NCI-H128 (cell line): ENCODE results near the gene FAM53C.
"Not testable (repeated sequence)": the region's sequence is repeated elsewhere in the genome, so short reads cannot be mapped to it uniquely, and the experiment has no call there.

ENCODE experiments used
- DNase-seq: peaks from one replicate; lab custom pipeline; 2025; ENCODE audit not compliant: unreplicated experiment; lab: John Stamatoyannopoulos, UW

The FAM53C gene

DNA sequence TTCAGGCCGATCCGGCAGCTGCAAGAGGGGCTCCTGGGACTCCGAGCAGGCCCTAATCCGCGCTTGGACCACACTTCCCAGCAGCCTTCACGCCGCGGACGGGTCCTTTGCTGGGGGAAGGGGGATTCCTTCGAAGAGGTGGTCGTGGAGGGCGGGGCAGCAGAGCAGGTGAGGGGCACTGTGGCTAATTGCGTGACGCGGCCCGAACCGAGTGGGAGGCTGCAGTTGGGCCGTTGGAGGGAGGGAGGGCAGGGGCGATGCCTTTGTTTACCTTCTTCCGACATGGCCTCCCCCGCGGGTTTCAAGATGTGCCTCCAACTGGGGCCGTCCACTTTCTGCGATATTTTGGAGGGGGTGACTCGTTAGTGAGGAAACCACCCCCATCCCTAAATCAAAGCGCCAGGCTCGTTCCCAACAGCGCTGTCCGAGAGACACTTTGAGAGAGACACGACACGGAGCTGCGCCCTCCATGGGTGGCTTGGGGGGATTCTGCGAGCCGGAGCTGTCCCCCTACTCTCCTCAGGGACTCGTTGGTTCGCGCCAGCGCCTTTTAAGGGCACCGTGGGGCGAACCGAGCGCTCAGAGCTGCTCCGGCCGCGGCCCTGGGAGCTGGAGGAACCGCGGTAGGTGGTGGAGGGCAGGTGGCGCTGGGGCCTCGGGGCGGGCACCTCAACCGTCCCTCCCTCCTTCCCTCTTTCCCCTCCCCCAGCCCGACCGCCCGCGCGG, at the start of gene FAM53C:
FAM53C (plus strand) TSS at position 582 of the 726 bp plus-strand sequence. CDS start 3,070 bp downstream, outside the sequence.
- DNase-seq: peak; percentile 74

- DNase-seq: no peak
Observed at GRCh38 chr5:138289296-138289695, 48.8 kb upstream of the FAM53C start.

DNA sequence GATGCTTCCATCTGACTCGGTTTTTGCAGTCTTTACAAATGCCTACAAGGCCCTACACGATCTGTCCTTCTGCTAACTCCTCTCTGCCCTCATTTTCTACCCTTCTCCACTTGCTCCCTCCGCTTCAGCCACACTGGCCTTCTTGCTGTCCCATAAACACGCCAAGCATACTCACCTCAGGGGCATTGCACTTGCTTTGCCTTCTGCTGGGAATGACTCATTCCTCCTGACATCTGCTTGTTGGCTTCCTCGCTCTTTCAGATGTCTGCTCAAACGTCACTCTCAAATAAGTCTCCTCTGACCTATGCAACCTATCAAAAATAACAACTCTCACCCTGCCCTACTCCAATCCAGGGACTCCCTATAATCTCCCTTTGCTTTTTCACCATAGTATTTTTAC, 34.7 kb upstream of the FAM53C start:
- DNase-seq: no peak

GRCh38 chr5:138305797-138306196, 32.3 kb upstream of the FAM53C start:
- DNase-seq: no peak

DNA sequence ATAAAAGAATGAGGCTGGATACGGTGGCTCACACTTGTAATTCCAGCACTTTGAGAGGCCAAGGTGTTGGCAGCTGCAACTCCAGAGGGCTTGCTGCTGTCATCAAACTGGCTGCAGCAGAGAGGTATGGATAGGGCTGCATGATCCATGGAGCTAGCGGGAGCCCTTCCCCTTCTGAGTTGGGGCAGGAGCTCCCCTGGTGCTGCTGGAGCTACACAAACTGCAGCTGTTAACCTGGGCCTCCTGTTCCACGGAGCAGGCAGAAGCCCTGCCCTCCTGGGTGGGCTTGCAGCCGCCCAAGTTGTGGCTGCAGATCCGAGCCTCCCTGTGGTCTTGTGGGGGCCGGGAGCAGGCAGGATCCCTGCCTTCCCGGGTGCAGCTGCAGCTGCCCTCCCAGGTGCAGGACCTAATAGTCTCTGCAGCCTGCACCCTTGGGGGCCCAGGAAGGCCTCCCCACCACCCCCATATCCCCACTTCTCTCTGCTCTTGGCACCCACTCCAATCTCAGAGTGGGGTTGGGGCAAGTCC, 22.3 kb upstream of the FAM53C start:
- DNase-seq: no peak

DNA sequence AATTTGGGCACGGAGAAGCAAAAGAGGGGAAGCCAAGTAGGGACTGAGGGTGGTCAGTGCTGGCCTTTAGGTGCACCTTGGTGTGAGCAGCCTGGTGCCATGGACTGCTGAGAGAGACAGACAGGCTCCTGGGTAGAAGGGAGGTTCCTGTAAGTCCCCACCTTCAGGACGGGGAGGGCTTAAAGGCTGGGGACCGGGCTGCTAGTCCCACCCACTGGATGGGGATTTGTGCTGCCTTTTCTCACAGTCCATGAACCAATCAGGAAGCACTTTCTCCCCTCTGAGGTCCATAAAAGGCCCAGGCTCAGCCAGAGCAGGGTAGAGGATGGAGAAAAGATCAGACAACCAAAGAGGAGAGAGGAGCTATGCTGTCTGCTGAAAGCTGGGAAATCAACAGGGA, 21.7 kb upstream of the FAM53C start:
- no peak for DNase-seq

DNA sequence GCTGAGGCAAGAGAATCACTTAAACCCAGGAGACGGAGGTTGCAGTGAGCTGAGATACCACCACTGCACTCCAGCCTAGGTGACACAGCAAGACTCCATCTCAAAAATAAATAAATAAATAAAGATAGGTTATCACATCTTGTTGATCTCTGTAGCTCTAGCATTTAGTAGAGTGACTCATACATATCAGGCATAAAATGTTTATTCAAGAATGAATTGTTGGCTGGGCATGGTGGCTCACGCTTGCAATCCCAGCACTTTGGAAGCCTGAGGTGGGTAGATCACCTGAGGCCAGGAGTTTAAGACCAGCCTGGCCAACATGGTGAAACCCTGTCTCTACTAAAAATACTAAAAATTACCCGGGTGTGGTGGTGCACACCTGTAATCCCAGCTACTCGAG, 19.9 kb upstream of the FAM53C start:
- not testable (repeated sequence) for DNase-seq

DNA sequence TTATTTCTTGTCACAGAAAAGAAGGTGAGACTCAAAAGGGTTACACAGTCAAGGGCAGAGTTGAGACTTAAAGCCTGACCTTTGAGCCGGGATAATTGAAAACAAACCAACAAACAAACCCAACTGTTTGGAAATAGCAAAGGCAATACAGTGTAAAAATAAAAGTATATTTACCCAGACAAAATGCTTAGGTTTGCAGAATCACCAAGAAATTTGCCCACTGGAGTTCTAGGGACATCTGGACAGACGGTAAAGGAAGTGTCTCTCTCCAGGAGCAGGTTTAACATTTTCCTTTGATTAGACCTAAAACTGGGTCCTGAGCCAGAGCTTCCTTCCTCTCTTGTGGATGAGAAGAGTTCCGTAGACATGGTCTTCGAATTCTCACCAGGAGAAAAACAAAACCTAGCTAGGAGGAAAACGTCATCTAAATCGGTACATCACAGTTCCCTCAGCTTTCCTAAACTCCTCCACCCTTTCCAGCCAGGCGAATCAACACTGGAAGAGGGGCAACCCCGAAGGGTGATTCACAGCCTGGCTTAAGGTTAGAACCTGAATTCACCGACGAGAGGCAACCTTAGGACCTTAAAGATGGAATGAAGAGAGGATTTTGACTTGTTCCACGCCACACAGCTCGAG, 7.1 kb upstream of the FAM53C start:
- DNase-seq: no peak

DNA sequence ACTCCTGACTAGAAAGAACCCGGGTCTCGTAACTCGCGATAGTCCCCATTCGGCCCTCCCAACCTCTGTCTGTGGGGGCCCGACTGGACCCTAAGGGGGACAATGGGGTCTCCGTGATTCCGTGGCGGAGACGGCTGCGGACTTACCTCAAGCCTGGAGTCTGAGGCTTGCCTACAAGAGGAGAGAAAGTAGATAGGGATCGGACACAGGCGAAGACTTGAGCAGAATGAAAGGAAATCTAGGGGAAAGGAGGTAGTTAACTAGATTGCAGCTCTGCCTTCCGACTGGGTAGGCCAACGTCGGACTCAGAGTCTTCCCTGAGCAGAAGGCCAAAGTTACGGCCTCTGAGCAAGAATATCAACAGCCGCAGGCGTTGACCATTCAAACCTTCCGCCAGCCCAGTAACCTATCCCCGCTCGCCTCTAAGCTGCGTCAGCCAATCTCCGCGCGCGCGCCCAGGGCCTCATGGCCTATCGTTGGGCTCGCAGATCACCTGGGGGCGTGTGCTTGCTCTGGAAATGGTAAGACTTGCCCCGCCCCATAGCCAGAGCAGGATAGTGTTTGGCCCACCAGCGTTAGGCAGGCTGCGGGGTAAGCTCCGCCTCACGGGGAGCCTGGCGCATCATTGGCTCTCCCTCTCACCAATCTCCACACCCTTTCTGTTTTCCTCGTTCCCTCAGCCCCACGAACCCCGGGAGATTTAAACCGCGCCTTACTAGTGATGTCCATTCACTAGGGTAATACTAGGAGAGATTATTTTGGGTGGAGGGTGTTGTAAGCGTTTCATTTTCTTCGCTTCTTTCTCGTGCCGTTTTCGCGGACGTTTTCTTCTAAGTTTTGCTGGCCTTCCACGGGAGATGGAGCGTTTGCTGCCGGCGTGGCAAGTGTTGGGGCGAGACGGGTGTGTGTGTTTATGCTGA, 6.4 kb upstream of the FAM53C start, which contains the start of gene CDC25C:
CDC25C (minus strand) TSS at position 356 of the 920 bp plus-strand sequence. CDS start 624 bp downstream, outside the sequence.
- peak; percentile 92 for DNase-seq

GRCh38 chr5:138334867-138335447, 3.1 kb upstream of the FAM53C start:
- DNase-seq: no peak

GRCh38 chr5:138336952-138337684, 948 bp upstream of the FAM53C start:
- DNase-seq: no peak

DNA sequence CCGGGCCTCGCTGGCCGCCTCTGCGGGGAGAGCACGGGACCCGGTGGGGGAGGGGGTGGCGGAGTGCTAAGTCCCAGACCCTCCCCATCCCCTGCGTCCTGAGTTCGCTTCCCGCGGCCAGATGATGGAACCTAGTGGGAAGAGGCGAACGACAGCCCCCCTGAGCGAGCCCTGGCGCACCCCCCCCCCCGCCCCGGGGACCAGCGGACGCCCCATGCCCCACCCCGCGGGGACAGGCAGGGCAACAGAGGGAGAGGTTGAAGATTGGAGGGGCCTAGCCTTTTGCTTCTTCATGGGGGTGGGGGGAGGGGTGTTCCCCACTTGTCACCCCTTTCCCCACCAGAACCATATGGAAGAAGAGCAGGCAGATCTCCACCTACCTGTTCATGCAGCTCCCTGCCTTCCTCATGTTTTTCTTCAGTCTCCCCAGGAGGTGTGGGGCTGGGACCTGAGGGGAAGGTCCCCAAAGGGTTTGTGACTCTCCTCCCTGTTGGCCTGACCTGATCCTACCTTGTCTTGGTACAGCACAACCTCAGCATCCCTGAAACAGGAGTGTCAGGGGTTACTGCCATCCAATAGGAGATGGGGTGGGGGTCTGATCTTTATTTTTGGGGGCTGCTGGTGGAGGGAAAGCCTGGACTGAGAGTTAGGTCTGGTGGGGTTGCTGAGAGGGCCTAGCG, 485 bp downstream of the FAM53C start:
- DNase-seq: no peak

DNA sequence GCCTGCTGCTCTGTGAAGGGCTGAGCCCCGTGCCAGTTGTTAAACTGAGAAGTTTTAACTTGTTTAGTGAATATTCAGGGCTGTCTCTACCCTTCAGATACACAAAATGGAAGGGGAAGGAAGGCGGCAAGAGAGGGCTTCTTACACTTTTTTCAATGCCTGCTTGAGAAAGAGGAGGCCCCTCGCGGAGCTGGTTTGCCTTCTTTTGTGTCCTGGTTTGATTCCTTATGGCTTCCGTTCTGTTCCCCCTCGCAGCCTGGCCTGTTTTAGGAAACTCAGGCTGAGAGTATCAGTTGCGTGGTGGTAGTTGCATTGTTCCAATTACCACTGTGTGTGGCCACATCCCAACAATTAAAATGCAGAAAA, 1.0 kb downstream of the FAM53C start:
- no peak for DNase-seq

GRCh38 chr5:138339464-138339863, 1.4 kb downstream of the FAM53C start:
- DNase-seq: no peak

DNA sequence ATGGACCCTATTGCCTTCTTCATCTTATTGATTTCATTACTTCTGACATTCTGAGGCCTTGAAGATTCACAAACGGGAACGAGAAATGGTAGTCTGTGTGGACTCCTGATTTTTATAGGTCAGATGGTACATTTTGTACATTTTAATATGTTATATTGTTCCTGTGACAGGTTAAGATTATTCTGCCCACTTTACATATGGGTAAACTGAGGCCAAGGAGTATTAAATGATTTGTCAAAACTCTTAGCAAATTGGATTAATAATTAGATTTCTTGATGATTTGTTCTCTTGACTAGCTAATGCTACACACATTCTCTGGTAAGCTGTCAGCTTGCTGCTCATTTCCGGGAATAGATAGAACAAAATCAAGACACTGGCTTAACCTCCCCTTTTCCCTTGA, 1.9 kb downstream of the FAM53C start:
- DNase-seq: no peak

DNA sequence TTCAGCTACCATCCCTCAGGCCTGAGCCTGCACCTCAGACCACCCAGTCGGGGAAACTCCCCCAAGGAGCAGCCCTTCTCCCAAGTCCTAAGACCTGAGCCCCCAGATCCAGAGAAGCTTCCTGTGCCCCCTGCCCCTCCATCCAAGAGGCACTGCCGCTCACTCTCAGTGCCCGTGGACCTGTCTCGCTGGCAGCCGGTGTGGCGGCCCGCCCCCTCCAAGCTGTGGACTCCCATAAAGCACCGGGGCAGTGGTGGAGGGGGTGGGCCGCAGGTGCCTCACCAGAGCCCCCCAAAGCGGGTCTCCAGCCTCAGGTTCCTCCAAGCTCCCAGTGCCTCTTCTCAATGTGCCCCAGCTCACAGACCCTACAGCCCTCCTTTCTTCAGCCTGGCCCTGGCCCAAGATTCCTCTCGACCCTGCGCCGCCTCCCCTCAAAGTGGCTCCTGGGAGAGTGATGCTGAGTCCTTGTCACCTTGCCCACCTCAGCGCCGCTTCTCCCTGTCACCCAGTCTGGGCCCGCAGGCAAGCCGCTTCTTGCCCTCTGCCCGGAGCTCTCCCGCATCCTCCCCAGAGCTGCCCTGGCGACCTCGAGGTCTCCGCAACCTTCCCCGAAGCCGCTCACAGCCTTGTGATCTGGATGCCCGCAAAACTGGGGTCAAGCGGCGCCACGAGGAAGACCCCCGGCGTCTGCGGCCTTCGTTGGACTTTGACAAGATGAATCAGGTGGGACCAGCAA, 7.0 kb downstream of the FAM53C start:
- no peak for DNase-seq

- DNase-seq: no peak
Observed at GRCh38 chr5:138346889-138347288, 8.8 kb downstream of the FAM53C start.

- no peak for DNase-seq
Observed at GRCh38 chr5:138349852-138350562, 11.9 kb downstream of the FAM53C start.

DNA sequence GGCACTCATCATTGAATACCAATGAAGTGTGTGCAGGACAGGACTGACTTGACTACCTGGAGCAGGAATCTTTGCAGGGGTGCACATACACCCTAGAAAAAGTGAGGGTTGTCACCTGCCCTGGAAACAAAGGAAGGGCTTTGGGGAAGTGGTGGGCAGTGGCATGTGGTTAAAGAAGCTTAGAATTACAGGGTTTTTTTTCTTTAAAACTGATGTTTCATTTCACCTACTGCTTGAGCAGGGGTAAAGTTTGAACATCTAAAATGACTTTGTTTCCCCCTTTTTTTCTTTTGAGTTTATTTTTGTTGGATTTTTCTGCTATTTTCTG, 12.5 kb downstream of the FAM53C start:
- no peak for DNase-seq
